Mammary epithelial cell (primary cell): ENCODE data around the gene CDKAL1.

Source experiments
- CTCF ChIP-seq, 2 donors: IDR thresholded peaks in 1 of 2; conservative IDR thresholded peaks in 1 of 2; 2 replicates each; pipeline ENCODE4 v1.5.1; 2011 to 2012; ENCODE audit warnings: inconsistent platforms in 2 of 2, low read length in 2 of 2, mild to moderate bottlenecking in 2 of 2, control low read depth in 1 of 2, low read depth in 1 of 2; ENCODE audit not compliant: insufficient read depth in 1 of 2; ENCODE audit errors: extremely low read depth in 1 of 2
- EZH2 ChIP-seq: IDR thresholded peaks from 2 replicates; pipeline ENCODE4 v1.6.1; 2012; ENCODE audit warnings: low read length, inconsistent platforms, borderline replicate concordance

DNA sequence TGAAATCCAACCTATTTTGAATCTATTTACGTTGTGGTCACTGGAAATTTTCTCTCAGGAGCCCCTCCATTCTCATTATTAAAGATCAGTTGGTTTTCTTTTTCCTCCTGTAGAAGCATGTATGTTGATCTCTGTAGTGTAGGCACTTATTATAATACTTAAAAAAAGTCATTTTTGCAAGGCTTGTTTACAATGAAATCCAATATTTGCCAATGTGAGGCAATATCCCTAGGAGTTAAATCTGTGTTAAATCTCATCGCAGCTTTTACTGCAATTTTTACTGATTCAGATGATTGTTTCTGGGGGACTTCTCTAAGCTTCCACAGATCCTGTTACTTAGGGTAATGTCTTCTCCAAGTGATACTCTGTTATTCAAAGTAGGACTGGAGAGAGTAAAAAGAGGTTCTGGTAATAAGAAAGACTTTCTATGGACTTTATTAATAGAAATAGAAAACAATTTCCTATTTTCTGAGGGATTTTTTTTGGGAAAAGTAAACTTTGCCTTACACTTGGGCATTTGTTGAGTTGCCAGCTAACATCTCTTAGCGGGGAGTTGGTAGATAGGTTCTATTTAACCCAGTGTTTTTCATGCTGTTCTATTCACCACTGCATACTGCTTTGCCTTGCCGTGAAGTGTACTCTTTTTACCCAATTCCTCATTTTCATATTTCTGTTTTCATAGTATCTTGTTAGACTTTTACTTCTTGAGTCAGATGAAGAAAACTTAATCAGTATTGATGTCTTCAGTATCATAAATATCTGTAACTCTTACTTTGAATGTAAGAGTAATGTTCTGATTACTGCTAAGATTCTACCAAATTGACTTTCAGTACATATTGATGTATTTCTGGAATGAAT lies 48.6 kb downstream of the CDKAL1 start:
- no peak for TF ChIP-seq CTCF (conservative IDR thresholded peaks at IDR 0.05 in 1 of 2, IDR thresholded peaks at IDR 0.05 in 1 of 2; ENCODE audit: extremely low read depth in 1 of 2, insufficient read depth in 1 of 2, low read depth in 1 of 2, low read length in 2 of 2)
- TF ChIP-seq EZH2, result no peak
